Adipocyte (in vitro differentiated cells): ENCODE measurements around the gene C2CD3.
"Not testable (repeated sequence)": the region's sequence is repeated elsewhere in the genome, so short reads cannot be mapped to it uniquely, and the experiment has no call there.

Experiments used
- DNase-seq: peaks from one replicate; pipeline ENCODE4 v3.0.0-alpha.2; 2015; ENCODE audit warnings: low read depth
- H3K27me3 ChIP-seq: replicated peaks from 2 replicates; pipeline ENCODE4 v1.7.0; 2013; ENCODE audit warnings: mild to moderate bottlenecking, low read length, moderate library complexity; ENCODE audit not compliant: control insufficient read depth, insufficient read depth
- H3K36me3 ChIP-seq: 2 replicates; pipeline ENCODE4 v1.7.0; 2013; ENCODE audit warnings: low read length, mild to moderate bottlenecking, moderate library complexity; ENCODE audit not compliant: control insufficient read depth, insufficient read depth, severe bottlenecking
- H3K4me1 ChIP-seq: 2 replicates; pipeline ENCODE4 v1.7.0; 2013; ENCODE audit warnings: mild to moderate bottlenecking, low read length, moderate library complexity; ENCODE audit not compliant: control insufficient read depth, insufficient read depth
- H3K4me3 ChIP-seq: 2 replicates; pipeline ENCODE4 v1.7.0; 2013; ENCODE audit warnings: mild to moderate bottlenecking, low read length, moderate library complexity
- H3K9ac ChIP-seq: 2 replicates; pipeline ENCODE4 v1.7.0; 2013; ENCODE audit warnings: mild to moderate bottlenecking, low read length, moderate library complexity
- H3K9me3 ChIP-seq: 2 replicates; pipeline ENCODE4 v1.7.0; 2013; ENCODE audit warnings: mild to moderate bottlenecking, low read length, moderate library complexity; ENCODE audit not compliant: control insufficient read depth

C2CD3 gene

DNA sequence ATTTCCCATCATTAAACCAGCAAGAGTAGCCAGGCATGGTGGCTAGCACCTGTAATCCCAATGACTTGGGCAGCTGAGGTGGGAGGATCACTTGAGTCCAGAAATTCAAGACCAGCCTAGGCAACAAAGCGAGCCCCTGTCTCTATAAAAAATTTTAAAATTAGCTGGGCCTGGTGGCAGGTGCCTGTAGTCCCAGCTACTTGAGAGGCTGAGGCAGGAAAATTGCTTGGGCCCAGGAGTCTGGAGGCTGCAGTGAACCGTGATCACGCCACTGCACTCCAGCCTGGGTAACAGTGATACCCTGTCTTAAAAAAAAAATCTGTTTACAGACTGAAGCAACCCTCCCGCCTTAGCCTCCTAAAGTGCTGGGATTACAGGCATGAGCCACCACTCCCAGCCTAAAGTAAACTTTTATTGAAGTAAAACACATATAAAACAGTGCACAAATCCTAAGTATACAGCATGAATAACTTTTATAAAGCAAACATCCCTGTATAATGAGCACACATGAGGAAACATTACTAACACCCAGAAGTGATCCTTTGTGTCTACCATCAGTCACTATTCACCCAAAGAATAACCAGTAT is 174.5 kb downstream of the C2CD3 start:
- no peak for DNase-seq
- no peak overlapping the region for H3K9ac ChIP-seq
- H3K9me3 ChIP-seq, result no peaks in the 10 kb centered on the region
- H3K4me1 ChIP-seq, result no peaks in the 10 kb centered on the region
- no peaks in the 10 kb centered on the region for H3K36me3 ChIP-seq
- H3K4me3 ChIP-seq, result no peak overlapping the region
- peaks cover 3% of the 10 kb centered on the region for H3K27me3 ChIP-seq

DNA sequence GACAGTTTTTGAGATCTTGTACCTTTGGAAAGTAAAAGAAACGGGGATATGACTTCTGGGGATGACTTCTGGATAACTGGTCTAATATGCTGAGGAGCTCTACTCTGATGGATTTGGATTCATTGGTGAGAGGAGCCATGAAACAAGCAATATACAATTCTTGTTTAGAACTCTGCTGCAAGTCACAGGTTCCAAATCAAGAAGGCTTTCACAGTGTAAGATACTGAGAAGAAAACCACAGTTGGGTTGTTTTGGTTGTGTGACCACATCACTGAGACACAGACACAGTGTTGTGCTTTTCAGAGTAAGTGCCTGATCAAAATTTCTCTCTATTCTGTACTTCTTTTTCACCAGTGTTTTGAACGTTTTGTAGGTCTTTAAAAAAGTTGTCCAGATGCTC is 175.1 kb downstream of the C2CD3 start:
- no peaks in the 10 kb centered on the region for H3K36me3 ChIP-seq
- no peaks in the 10 kb centered on the region for H3K9me3 ChIP-seq
- no peaks in the 10 kb centered on the region for H3K4me1 ChIP-seq
- H3K4me3 ChIP-seq, result no peak overlapping the region
- H3K27me3 ChIP-seq, result peaks cover 5% of the 10 kb centered on the region
- H3K9ac ChIP-seq, result no peak overlapping the region
- no peak for DNase-seq

DNA sequence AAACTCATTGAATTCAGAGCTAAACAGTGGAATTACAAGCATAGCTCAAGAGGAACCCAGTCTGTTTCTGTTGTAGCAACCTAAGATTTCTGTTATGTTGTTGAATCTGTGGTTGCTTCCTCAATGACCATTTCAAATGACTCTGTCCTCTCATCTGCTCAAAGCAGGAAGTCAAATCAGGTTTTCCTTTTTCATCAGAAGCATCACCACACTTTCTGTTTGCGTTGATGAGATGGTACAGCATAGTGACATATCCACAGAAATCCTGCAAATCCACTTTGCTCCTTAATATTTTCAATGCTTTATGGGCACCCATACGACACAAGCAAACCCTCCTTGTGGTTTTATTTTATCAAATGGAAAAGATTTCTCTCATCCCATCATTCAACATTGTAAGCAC is 175.6 kb downstream of the C2CD3 start:
- H3K4me3 ChIP-seq, result no peak overlapping the region
- H3K4me1 ChIP-seq, result no peaks in the 10 kb centered on the region
- H3K27me3 ChIP-seq, result peaks cover 5% of the 10 kb centered on the region
- DNase-seq, result no peak
- H3K9ac ChIP-seq, result no peak overlapping the region
- no peaks in the 10 kb centered on the region for H3K36me3 ChIP-seq
- H3K9me3 ChIP-seq, result no peaks in the 10 kb centered on the region

DNA sequence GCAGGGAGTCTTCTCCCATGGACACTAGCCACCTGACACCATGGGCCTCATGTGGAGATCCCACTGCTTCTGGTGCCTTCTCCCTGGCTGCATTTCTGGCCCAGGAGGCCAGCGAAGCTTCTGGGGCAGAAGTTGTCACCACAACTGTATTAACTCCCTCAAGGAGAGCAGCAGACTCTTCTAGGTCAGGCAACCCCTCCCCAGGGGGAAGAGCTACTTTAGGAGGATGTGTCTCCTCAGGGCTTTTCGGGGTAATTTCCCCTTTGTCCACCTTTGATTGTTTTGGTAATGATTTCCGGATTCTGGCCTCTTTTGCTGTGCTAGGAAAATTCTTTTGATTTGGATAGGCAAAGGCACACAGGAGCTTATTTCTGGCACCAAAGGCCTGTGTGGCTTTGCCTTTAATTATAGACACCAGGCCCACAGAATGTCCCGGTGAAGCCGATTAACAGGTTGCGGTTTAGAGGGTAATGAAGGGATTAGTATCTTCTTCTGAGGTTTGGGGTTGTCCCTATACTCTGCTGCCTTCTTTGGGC is 179.3 kb downstream of the C2CD3 start:
- peaks cover 5% of the 10 kb centered on the region for H3K27me3 ChIP-seq
- no peak overlapping the region for H3K4me3 ChIP-seq
- H3K4me1 ChIP-seq, result no peaks in the 10 kb centered on the region
- no peaks in the 10 kb centered on the region for H3K9me3 ChIP-seq
- no peak for DNase-seq
- no peak overlapping the region for H3K9ac ChIP-seq
- no peaks in the 10 kb centered on the region for H3K36me3 ChIP-seq

DNA sequence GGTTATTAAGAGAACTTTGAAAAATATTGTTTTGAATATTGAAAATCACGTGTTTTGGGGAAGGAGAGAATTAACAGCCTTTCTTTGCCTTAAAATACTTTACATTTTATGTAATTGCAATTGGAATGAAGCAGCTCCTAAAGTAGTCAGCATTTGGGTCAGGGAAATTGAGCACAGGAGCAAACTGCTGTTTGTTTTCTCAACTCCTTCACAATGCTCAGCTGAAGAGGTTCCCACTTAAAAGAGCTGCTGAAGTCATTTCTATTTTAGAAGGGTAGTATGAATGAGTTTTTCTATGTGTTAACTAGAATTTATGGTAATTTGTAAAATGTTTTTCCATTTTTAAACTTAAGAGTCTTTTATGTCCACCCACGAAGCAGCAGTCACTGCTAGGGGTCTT is 180.1 kb downstream of the C2CD3 start:
- Histone ChIP-seq H3K4me3 (no peak overlapping the region), H3K27me3 (peaks cover 5% of the 10 kb centered on the region), H3K9me3 (no peaks in the 10 kb centered on the region), H3K4me1 (no peaks in the 10 kb centered on the region), H3K9ac (no peak overlapping the region), H3K36me3 (no peaks in the 10 kb centered on the region)
- DNase-seq, result no peak

DNA sequence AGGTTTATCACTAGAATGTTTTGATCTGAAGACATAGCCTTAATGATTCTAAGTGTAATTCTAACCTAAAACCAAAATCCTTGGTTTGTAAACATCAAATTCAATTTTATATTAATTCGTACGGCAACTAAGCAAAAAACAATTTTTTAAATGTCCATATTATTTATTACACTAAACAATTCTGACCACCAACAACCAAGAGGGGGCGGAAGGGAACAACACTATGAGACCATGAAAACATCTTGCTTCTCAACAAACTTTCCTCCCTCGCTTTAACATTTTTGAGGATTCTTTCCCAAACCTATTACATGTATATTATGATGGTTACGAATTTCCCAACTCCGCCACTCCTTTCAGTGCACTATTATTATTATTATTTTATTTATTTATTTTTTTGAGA is 181.6 kb downstream of the C2CD3 start:
- Histone ChIP-seq H3K9me3 (no peaks in the 10 kb centered on the region), H3K27me3 (peaks cover 5% of the 10 kb centered on the region), H3K4me1 (no peaks in the 10 kb centered on the region), H3K36me3 (no peaks in the 10 kb centered on the region), H3K4me3 (no peak overlapping the region), H3K9ac (no peak overlapping the region)
- DNase-seq, result no peak

DNA sequence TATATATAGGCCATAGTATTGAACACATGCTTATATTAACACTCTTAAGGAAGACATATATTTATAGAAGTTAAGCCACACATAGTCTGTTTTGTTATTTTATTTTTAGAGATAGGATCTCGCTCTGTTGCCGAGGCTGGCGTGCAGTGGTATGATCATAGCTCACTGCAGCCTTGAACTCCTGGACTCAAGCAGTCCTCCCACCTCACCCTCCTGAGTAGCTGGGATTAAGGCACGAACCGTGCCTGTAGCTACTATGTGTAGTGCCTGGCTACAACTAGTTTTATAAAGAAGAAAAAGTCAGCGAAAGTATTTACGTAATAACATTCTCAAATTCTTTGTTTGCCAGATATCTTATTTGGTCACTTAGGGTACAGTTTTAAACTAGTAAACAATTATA is 182.6 kb downstream of the C2CD3 start:
- no peak for DNase-seq
- peaks cover 6% of the 10 kb centered on the region for H3K4me1 ChIP-seq

DNA sequence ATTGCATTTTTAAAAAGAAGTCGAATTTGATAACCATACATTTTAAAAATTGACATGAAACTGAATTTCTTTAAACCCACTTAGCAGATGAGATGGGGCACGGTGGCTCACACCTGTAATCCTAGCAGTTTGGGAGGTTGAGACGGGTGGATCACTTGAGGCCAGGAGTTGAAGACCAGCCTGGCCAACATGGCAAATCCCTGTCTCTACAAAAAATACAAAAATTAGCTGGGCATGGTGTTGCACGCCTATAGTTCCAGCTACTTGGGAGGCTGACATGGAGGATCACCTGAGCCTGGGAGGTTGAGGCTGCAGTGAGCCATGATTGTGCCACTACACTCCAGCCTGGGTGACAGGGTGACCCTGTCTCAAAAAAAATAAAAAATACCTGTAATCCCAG is 185.1 kb downstream of the C2CD3 start:
- H3K9ac ChIP-seq, DNase-seq, H3K27me3 ChIP-seq, H3K36me3 ChIP-seq, H3K9me3 ChIP-seq, H3K4me3 ChIP-seq, H3K4me1 ChIP-seq: not testable (repeated sequence)

More for the DNA sequence above, 182.6 kb downstream of the C2CD3 start:
- H3K9ac ChIP-seq, result no peak overlapping the region
- H3K4me3 ChIP-seq, result no peak overlapping the region
- H3K9me3 ChIP-seq, result no peaks in the 10 kb centered on the region
- H3K27me3 ChIP-seq, result peaks cover 5% of the 10 kb centered on the region
- H3K36me3 ChIP-seq, result no peaks in the 10 kb centered on the region

DNA sequence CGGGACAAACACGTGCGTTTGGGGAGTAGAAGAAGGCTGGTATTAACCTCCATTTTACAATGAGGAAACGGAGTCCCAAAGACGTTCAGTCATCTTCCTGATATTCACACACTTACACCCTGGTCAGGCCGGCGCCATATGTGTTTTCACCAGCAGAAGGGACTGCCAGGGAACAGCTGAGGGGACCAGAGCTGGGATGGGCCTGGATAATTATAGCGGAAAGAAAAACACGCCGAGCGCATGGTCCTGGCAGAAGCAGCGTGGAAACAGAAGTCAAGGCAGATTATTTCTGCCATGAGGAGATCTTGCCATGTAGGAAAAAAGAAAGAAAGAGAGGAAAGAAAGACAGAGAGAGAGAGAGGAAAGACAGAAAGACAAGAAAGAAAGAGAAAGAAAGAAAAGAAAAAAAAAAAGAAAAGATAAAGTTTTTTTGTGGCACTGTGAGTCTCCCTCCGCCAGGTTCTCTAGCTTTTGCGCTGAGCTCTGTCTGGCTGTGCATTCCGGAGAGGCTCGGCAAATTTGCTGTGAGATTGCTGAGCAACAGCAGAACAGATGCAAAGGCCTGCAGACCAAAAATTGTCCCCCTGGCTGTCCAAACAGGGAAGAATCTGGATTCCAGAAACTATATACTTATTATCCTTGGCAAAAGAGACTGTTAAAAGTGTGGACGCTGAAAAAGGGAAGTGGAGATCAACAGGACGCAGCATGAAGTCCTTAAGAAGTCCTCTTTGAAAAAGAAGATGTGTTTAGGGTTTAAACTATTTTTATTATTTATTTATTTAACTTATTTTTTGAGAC is 186.9 kb downstream of the C2CD3 start:
- DNase-seq, result no peak
- Histone ChIP-seq H3K36me3 (peaks cover 9% of the 10 kb centered on the region), H3K9ac (peak overlapping the region; percentile 75), H3K9me3 (no peaks in the 10 kb centered on the region), H3K4me3 (peak overlapping the region; percentile 83), H3K27me3 (no peaks in the 10 kb centered on the region), H3K4me1 (peaks cover 13% of the 10 kb centered on the region)

DNA sequence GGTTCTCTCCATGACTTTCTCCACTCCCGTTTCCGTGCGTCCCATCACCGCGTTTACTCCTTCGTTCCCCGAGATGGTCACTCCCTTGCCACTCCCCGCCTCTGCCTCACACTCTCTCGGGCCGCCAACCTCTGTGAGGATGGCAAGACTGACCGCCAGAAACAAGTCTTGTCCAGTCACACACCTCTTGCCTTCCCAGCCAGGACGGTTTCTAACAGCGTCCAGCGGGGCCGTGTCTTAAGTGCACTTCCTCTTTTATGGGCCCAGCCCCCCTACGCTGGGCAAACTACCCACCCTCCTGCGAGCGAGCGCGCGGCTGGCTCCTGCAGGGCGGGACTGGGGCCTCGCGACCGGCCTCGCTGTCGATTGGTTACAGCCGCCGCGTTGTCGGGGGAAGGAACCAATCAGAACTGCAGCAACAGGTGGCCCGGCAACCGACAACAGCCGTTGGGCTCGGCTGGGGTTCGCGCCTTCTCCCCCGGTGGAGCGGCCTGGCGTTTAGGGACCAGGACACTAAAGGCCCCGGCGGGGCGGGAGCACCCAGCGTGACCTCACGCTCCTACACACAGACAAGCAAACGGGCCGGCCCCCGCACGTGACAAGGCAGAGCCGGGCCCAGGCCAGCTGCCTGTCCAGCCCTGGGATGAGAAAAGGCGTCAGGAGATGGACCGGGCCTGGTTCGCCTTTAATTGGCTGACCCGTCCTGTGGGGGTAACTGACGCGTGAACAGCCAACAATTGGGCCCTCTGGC is 187.6 kb downstream of the C2CD3 start:
- peak; percentile 89 for DNase-seq
- peak overlapping the region; percentile 75 for H3K9ac ChIP-seq
- no peaks in the 10 kb centered on the region for H3K9me3 ChIP-seq
- H3K4me1 ChIP-seq, result peaks cover 21% of the 10 kb centered on the region
- peaks cover 17% of the 10 kb centered on the region for H3K36me3 ChIP-seq
- peak overlapping the region; percentile 83 for H3K4me3 ChIP-seq
- no peaks in the 10 kb centered on the region for H3K27me3 ChIP-seq

DNA sequence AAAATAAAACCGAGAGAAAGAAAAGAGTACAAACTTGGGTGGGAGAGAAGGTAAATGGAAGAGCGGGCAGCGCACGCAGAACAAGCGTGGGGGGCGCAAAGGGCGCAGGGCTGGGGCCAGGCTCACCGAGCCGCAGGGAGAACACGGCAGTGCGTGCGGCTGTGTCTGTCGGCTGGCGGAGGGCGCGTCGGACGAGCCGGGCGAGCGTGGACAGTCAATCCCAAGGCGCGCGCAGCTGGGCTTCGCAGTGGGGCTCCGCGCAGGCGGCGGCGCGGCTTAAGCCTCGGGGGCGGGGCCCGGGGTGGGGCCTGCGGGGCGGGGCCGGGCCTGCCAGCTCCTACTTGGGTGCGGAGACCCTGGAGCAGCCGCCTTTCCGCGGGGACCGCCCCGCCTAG is 188.2 kb downstream of the C2CD3 start, which contains the start of gene UCP2:
Gene UCP2 (minus strand): TSS at position 249 of the 395 bp plus-strand sequence. CDS start 4,465 bp downstream, outside the sequence.
- H3K9ac ChIP-seq, result peak within 1 kb of the TSS; percentile 85
- peaks cover 23% of the 10 kb centered on the region for H3K36me3 ChIP-seq
- H3K4me1 ChIP-seq, result peaks cover 27% of the 10 kb centered on the region
- H3K9me3 ChIP-seq, result no peaks in the 10 kb centered on the region
- H3K4me3 ChIP-seq, result peak within 1 kb of the TSS; percentile 83
- peak; percentile 85 for DNase-seq
- no peaks in the 10 kb centered on the region for H3K27me3 ChIP-seq
